GM19025 (cell line): ENCODE data around the gene LRRC70.
A peak's percentile ranks its signal among the peaks of the same experiment; 100 is the strongest.
"Not testable (repeated sequence)": the region's sequence is repeated elsewhere in the genome, so short reads cannot be mapped to it uniquely, and the experiment has no call there.

Experiments
- ATAC-seq: cut with Tn5 transposase; IDR thresholded peaks from one replicate; pipeline ENCODE4 v1.9.1; 2021; ENCODE audit warnings: mild to moderate bottlenecking, low read depth, moderate library complexity; ENCODE audit not compliant: unreplicated experiment

Gene LRRC70, protein sequence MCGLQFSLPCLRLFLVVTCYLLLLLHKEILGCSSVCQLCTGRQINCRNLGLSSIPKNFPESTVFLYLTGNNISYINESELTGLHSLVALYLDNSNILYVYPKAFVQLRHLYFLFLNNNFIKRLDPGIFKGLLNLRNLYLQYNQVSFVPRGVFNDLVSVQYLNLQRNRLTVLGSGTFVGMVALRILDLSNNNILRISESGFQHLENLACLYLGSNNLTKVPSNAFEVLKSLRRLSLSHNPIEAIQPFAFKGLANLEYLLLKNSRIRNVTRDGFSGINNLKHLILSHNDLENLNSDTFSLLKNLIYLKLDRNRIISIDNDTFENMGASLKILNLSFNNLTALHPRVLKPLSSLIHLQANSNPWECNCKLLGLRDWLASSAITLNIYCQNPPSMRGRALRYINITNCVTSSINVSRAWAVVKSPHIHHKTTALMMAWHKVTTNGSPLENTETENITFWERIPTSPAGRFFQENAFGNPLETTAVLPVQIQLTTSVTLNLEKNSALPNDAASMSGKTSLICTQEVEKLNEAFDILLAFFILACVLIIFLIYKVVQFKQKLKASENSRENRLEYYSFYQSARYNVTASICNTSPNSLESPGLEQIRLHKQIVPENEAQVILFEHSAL

DNA sequence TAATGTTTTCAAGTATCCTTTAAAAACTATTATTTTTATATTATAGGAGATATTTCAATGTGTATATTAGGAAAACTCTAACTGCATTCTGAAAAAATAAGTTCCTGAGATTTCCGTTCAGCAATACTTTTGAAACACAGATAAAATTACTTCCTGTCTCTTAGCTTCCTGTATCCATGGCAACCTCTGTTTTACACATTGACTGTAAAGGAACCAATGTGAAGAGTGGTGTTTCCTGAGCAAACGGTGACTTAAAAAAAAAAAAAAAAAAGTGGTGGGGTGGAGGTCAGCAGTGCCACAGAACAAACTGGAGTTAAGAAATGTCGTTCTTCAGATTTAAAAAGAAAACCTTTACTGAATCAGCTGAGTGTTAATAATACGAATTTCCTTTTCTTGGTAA lies at the start of gene LRRC70:
Gene LRRC70, plus strand, starts transcription at position 280 of the 400 bp plus-strand sequence. CDS start 620 bp downstream, outside the sequence.
- peak; percentile 78 for ATAC-seq

DNA sequence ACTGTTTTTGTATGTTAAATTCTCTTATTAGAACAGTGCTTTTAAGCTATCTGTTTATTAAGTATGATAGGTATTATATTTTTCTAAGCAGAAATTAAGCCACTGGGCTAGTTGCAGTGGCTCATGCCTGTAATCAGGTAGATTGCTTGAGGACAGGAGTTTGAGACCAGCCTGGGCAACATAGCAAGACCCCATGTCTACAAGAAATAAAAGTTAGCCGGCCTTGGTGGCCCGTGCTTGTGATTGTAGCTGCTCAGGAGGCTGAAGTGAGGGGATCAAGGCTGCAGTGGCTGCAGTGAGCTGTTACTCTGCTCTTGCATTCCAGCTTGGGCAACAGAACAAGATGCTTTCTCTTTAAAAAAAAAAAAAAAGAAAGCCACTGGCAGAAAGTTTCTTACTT lies 45.0 kb upstream of the LRRC70 start:
- ATAC-seq, result no peak

- no peak for ATAC-seq
These were observed 44.0 kb upstream of the LRRC70 start for GRCh38 chr5:62534461-62535236.

GRCh38 chr5:62536232-62536631 lies 42.4 kb upstream of the LRRC70 start:
- ATAC-seq, result no peak

- no peak for ATAC-seq
These were observed 41.8 kb upstream of the LRRC70 start for GRCh38 chr5:62536783-62537182.

GRCh38 chr5:62538017-62538942 lies 40.3 kb upstream of the LRRC70 start:
- no peak for ATAC-seq

- ATAC-seq, result no peak
These were observed 35.9 kb upstream of the LRRC70 start for GRCh38 chr5:62542720-62543119.

GRCh38 chr5:62547945-62548630 lies 30.5 kb upstream of the LRRC70 start:
- no peak for ATAC-seq

- no peak for ATAC-seq
These were observed 28.5 kb upstream of the LRRC70 start for GRCh38 chr5:62550103-62550502.

GRCh38 chr5:62555930-62556329 lies 22.7 kb upstream of the LRRC70 start:
- ATAC-seq, result no peak

GRCh38 chr5:62558941-62559340 lies 19.7 kb upstream of the LRRC70 start:
- no peak for ATAC-seq

DNA sequence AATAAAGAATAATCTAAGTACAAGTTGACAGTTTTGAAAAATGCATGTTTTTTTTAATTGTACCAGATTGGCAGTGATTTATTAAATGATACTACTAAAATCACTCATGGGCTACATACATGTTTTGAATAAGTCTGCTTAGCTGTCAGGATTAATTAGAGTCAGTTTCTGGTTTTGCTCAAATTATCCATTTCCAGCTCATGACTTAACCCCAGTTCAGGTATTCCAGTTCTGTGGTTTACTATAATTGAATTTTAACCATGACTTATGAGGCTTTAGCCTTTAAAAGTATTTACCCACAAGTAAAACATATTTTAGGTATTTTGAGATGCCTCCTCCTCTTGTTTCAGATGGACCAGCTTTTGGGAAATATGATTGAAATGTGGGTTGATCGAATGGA lies 17.8 kb upstream of the LRRC70 start:
- ATAC-seq, result no peak

- ATAC-seq, result no peak
These were observed 16.7 kb upstream of the LRRC70 start for GRCh38 chr5:62561896-62562295.

- ATAC-seq, result no peak
These were observed 15.8 kb upstream of the LRRC70 start for GRCh38 chr5:62562867-62563266.

GRCh38 chr5:62564101-62564500 lies 14.5 kb upstream of the LRRC70 start:
- ATAC-seq, result no peak

GRCh38 chr5:62565740-62566139 lies 12.9 kb upstream of the LRRC70 start:
- not testable (repeated sequence) for ATAC-seq

DNA sequence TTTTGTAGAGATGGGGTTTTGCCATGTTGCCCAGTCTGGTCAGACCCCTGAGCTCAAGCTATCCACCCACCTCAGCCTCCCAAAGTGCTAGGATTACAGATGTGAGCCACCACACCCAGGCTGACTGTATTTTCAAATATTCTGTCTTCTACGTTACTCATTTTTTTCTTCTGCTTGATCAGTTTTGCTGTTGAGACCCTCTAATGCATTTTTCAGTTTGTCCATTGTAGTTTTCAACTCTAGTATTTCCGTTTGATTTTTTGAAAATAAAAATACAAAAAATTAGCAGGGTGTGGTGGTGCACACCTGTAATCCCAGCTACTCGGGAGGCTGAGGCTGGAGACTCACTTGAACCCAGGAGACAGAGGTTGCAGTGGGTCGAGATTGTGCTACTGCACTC lies 10.5 kb upstream of the LRRC70 start:
- ATAC-seq, result no peak

GRCh38 chr5:62568800-62569432 lies 9.7 kb upstream of the LRRC70 start:
- no peak for ATAC-seq

GRCh38 chr5:62569470-62569869 lies 9.1 kb upstream of the LRRC70 start:
- ATAC-seq, result no peak
